ENCODE measurements around the gene ZNF654. TPM values are rescaled to one million over a fixed set of nuclear protein-coding genes. Genes with fewer than 3 reads are reported as not detected.

ZNF654 gene
- total RNA-seq, 1 experiment from 2014 or later, result 6.8 TPM

DNA sequence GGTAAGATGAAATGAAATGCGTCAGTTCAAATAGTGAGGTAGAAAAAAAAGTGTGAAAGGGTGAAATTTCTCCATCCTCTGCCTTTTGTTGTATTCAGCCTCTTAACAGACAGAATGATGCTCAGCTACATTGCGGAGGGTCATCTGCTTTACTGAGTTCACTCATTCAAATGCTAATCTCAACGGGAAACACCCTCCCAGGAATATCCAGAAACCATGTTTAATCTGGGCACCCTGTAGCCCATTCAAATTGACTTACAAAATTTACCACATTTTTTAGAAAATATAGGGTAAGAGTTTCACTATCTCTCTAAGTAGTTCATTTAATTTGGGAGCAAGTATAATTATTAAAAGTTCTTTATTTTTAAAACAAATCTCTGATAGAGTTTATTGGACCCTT lies 133.6 kb downstream of the ZNF654 start:
- Mint-ChIP-seq H3K27me3 (ENCODE audit: insufficient read depth, unreplicated experiment) (peaks cover 3% of the 10 kb centered on the region), H3K4me3 (ENCODE audit: unreplicated experiment) (no peak overlapping the region), H3K4me1 (ENCODE audit: low read depth, unreplicated experiment) (no peaks in the 10 kb centered on the region), H3K9me3 (ENCODE audit: unreplicated experiment) (no peaks in the 10 kb centered on the region), H3K27ac (ENCODE audit: unreplicated experiment) (no peak overlapping the region), H3K36me3 (ENCODE audit: insufficient read depth, unreplicated experiment) (no peaks in the 10 kb centered on the region)
- H3K27me3 ChIP-seq (replicated peaks; ENCODE audit: control insufficient read depth, insufficient read depth, low read length), result no peaks in the 10 kb centered on the region
- TF ChIP-seq, protein P1, sequence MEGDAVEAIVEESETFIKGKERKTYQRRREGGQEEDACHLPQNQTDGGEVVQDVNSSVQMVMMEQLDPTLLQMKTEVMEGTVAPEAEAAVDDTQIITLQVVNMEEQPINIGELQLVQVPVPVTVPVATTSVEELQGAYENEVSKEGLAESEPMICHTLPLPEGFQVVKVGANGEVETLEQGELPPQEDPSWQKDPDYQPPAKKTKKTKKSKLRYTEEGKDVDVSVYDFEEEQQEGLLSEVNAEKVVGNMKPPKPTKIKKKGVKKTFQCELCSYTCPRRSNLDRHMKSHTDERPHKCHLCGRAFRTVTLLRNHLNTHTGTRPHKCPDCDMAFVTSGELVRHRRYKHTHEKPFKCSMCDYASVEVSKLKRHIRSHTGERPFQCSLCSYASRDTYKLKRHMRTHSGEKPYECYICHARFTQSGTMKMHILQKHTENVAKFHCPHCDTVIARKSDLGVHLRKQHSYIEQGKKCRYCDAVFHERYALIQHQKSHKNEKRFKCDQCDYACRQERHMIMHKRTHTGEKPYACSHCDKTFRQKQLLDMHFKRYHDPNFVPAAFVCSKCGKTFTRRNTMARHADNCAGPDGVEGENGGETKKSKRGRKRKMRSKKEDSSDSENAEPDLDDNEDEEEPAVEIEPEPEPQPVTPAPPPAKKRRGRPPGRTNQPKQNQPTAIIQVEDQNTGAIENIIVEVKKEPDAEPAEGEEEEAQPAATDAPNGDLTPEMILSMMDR (IDR thresholded peaks at IDR 0.05; ENCODE audit: insufficient read depth in 1 of 2, low read depth in 1 of 2, low read length in 1 of 2, severe bottlenecking in 1 of 2, unreplicated experiment in 1 of 2), result no peak
- H3K4me3 ChIP-seq (ENCODE audit: low read depth, low read length), result no peak overlapping the region
- no peaks in the 10 kb centered on the region for H3K9me3 ChIP-seq
- H3K36me3 ChIP-seq (ENCODE audit: control insufficient read depth, insufficient read depth, low read length), result no peaks in the 10 kb centered on the region
- no peak for DNase-seq
- CTCF ChIA-PET, result no interaction called here
- POLR2A ChIA-PET, result no interaction called here
- no peaks in the 10 kb centered on the region for H3K4me1 ChIP-seq
- no TSS peak for BruUV-seq (replicated peaks)
- intact Hi-C loops (cut with micrococcal nuclease; ENCODE audit: unreplicated experiment), result no loop called here

Other genes starting within 250 kb of the ZNF654 start
- 42.6 and 43.2 TPM in 2 replicates for gene CGGBP1, start 250 bp upstream of the ZNF654 start, total RNA-seq (2022)
- gene C3orf38, start 90.7 kb downstream of the ZNF654 start, total RNA-seq (2022), result 20.4 and 22.8 TPM in 2 replicates